GM12878 (cell line): ENCODE data around the gene IPMK.

Experiments
- CTCF ChIP-seq, 3 experiments: IDR thresholded peaks in 2 of 3; conservative IDR thresholded peaks in 1 of 3; 2 replicates each; pipeline ENCODE4 v1.5.1; 2011; ENCODE audit warnings: low read depth in 3 of 3, low read length in 3 of 3, mild to moderate bottlenecking in 3 of 3, control low read depth in 2 of 3, moderate library complexity in 2 of 3, inconsistent platforms in 1 of 3, mixed read lengths in 1 of 3; ENCODE audit not compliant: control insufficient read depth in 2 of 3, insufficient read depth in 1 of 3; ENCODE audit errors: extremely low read depth in 1 of 3
- ETV6 ChIP-seq, 2 experiments: fragments of 450-650 bp in 1 of 2; IDR thresholded peaks in 1 of 2; conservative IDR thresholded peaks in 1 of 2; 2 replicates each; pipeline ENCODE4 v1.6.1; 2014; ENCODE audit warnings: antibody characterized with exemption in 1 of 2, borderline replicate concordance in 1 of 2, low read depth in 1 of 2, mild to moderate bottlenecking in 1 of 2, moderate library complexity in 1 of 2
- GABPA ChIP-seq: IDR thresholded peaks from 2 replicates; pipeline ENCODE4 v1.6.1; 2014; ENCODE audit warnings: antibody characterized with exemption, low read depth, mild to moderate bottlenecking, inconsistent platforms
- TF ChIP-seq, protein P1 (sequence below): fragments of 450-650 bp; IDR thresholded peaks from 2 replicates; pipeline ENCODE4 v1.6.1; 2017; ENCODE audit warnings: mild to moderate bottlenecking, moderate library complexity
- TF ChIP-seq, protein P2 (sequence below): IDR thresholded peaks from 2 replicates; pipeline ENCODE4 v1.6.1; 2012; ENCODE audit warnings: low read depth, low read length, improper control_type of control experiment

GRCh38 chr10:58311026-58311425, 43.3 kb upstream of the IPMK start:
- TF ChIP-seq CTCF (IDR thresholded peaks at IDR 0.05 in 2 of 3, conservative IDR thresholded peaks at IDR 0.05 in 1 of 3; ENCODE audit: control insufficient read depth in 2 of 3, extremely low read depth in 1 of 3, insufficient read depth in 1 of 3, low read depth in 3 of 3, low read length in 3 of 3), result no peak
- TF ChIP-seq, protein P1, sequence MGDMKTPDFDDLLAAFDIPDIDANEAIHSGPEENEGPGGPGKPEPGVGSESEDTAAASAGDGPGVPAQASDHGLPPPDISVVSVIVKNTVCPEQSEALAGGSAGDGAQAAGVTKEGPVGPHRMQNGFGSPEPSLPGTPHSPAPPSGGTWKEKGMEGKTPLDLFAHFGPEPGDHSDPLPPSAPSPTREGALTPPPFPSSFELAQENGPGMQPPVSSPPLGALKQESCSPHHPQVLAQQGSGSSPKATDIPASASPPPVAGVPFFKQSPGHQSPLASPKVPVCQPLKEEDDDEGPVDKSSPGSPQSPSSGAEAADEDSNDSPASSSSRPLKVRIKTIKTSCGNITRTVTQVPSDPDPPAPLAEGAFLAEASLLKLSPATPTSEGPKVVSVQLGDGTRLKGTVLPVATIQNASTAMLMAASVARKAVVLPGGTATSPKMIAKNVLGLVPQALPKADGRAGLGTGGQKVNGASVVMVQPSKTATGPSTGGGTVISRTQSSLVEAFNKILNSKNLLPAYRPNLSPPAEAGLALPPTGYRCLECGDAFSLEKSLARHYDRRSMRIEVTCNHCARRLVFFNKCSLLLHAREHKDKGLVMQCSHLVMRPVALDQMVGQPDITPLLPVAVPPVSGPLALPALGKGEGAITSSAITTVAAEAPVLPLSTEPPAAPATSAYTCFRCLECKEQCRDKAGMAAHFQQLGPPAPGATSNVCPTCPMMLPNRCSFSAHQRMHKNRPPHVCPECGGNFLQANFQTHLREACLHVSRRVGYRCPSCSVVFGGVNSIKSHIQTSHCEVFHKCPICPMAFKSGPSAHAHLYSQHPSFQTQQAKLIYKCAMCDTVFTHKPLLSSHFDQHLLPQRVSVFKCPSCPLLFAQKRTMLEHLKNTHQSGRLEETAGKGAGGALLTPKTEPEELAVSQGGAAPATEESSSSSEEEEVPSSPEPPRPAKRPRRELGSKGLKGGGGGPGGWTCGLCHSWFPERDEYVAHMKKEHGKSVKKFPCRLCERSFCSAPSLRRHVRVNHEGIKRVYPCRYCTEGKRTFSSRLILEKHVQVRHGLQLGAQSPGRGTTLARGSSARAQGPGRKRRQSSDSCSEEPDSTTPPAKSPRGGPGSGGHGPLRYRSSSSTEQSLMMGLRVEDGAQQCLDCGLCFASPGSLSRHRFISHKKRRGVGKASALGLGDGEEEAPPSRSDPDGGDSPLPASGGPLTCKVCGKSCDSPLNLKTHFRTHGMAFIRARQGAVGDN, result no peak
- no peak for TF ChIP-seq ETV6 (conservative IDR thresholded peaks at IDR 0.05 in 1 of 2, IDR thresholded peaks at IDR 0.05 in 1 of 2; ENCODE audit: borderline replicate concordance in 1 of 2, low read depth in 1 of 2)
- TF ChIP-seq GABPA, result no peak
- TF ChIP-seq, protein P2, sequence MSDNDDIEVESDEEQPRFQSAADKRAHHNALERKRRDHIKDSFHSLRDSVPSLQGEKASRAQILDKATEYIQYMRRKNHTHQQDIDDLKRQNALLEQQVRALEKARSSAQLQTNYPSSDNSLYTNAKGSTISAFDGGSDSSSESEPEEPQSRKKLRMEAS, result no peak
